GM12892 (cell line): ENCODE measurements around the gene ECT2L.

Source experiments
- POLR2A ChIP-seq: IDR thresholded peaks from 2 replicates; pipeline ENCODE4 v1.6.1; 2011; ENCODE audit warnings: low read depth, low read length, control low read depth
- POLR2AphosphoS5 ChIP-seq: IDR thresholded peaks from 2 replicates; pipeline ENCODE4 v1.6.1; 2011; ENCODE audit warnings: low read depth, low read length, control low read depth
- TAF1 ChIP-seq: IDR thresholded peaks from 2 replicates; pipeline ENCODE4 v1.6.1; 2011; ENCODE audit warnings: low read depth, mild to moderate bottlenecking, control low read depth, low read length, borderline replicate concordance

- TF ChIP-seq POLR2A: no peak
- TF ChIP-seq TAF1: no peak
- TF ChIP-seq POLR2AphosphoS5: no peak
Measured at GRCh38 chr6:138815797-138816528, 20.1 kb downstream of the ECT2L start.
